ENCODE data around the gene INPP4B. TPM values are rescaled to one million over a fixed set of nuclear protein-coding genes. Genes with fewer than 3 reads are reported as not detected.

The INPP4B gene
- total RNA-seq, 1 experiment from 2014 or later = 0.07 TPM

DNA sequence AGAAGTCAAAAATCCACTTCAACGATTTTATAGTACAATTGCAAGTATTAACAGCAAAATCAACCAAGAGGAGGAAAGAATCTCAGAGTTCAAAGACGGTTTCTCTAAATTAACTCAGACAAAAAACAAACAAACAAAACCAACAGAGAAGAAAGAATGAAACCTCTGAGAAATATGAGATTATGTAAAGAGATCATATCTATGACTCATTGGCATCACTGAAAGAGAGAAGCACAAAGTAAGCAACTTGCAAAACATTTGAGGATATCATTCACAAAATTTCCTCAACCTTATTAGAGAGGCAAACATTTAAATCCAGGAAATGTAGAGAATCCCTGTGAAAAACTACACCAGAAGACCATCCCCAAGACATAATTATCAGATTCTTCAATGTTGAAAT is 370.4 kb downstream of the INPP4B start:
- H3K27me3 Mint-ChIP-seq (ENCODE audit: low read depth) = no peaks in the 10 kb centered on the region
- H3K4ac ChIP-seq (ENCODE audit: low read depth, low read length) = no peak overlapping the region
- H3K79me1 ChIP-seq (ENCODE audit: insufficient read depth, low read depth, low read length, poor library complexity, severe bottlenecking) = no peaks in the 10 kb centered on the region
- H4K8ac ChIP-seq (replicated peaks; ENCODE audit: insufficient read length, low read depth, low read length) = no peak overlapping the region
- WGBS (ENCODE audit: extremely low coverage, insufficient read length, low lambda C conversion rate) = no CpG with 5 or more reads among the region's 2 CpGs
- H3K23me2 ChIP-seq (ENCODE audit: insufficient read length, low read depth, low read length, poor library complexity, severe bottlenecking) = no peaks in the 10 kb centered on the region
- H3K56ac ChIP-seq (ENCODE audit: insufficient read length, low read depth, low read length) = no peak overlapping the region
- DNase-seq = no peak
- H2BK15ac ChIP-seq (ENCODE audit: low read depth, low read length) = no peak overlapping the region
- H4K5ac ChIP-seq (ENCODE audit: insufficient read length, low read depth, low read length) = no peak overlapping the region
- no peak overlapping the region for H2BK120ac ChIP-seq (ENCODE audit: low read depth, low read length, poor library complexity, severe bottlenecking)
- H3K23ac ChIP-seq (ENCODE audit: insufficient read length, low read depth, low read length) = no peak overlapping the region
- no peak overlapping the region for H2BK20ac ChIP-seq (ENCODE audit: low read depth, low read length, poor library complexity, severe bottlenecking)
- no peak overlapping the region for H4K91ac ChIP-seq (ENCODE audit: insufficient read length, low read depth, low read length)
- H3K27me3 ChIP-seq (ENCODE audit: insufficient read depth, low read length) = no peaks in the 10 kb centered on the region
- H2BK5ac ChIP-seq (ENCODE audit: insufficient read length, low read length) = no peak overlapping the region
- TF ChIP-seq CTCF (conservative IDR thresholded peaks at IDR 0.05) = no peak
- no peak overlapping the region for H3K27ac Mint-ChIP-seq
- H3K18ac ChIP-seq (ENCODE audit: insufficient read length, low read depth, low read length) = no peak overlapping the region
- H3K36me3 Mint-ChIP-seq (ENCODE audit: insufficient read depth in 1 of 3, low read depth in 3 of 3) = no peaks in the 10 kb centered on the region; a peak in 1 of 7 replicates
- H2AFZ ChIP-seq (ENCODE audit: low read length) = no peak overlapping the region
- H3K9me3 ChIP-seq (ENCODE audit: control insufficient read depth, low read depth, low read length) = no peaks in the 10 kb centered on the region
- no peak overlapping the region for H2BK12ac ChIP-seq (ENCODE audit: insufficient read length, low read depth, low read length)
- no peak overlapping the region for H3K9ac ChIP-seq (ENCODE audit: extremely low read depth, insufficient read length, low read length)
- H3K9me3 Mint-ChIP-seq = no peaks in the 10 kb centered on the region
- no peak overlapping the region for H3K4me3 Mint-ChIP-seq
- no peaks in the 10 kb centered on the region for H4K20me1 ChIP-seq (ENCODE audit: control insufficient read depth, insufficient read depth, insufficient read length)
- H3K27ac ChIP-seq (ENCODE audit: insufficient read length, low read depth, low read length) = no peak overlapping the region
- H3K4me1 Mint-ChIP-seq = no peaks in the 10 kb centered on the region
- no peak overlapping the region for H3K14ac ChIP-seq (ENCODE audit: insufficient read depth, low read length)
- H2AK5ac ChIP-seq (ENCODE audit: insufficient read length, low read length) = no peak overlapping the region
- no peak overlapping the region for H3T11ph ChIP-seq (ENCODE audit: low read length)
- no peaks in the 10 kb centered on the region for H3K4me1 ChIP-seq (ENCODE audit: insufficient read depth, low read length)
- H3K4me2 ChIP-seq (ENCODE audit: insufficient read depth, insufficient read length, low read length) = no peak overlapping the region
- no peaks in the 10 kb centered on the region for H3K79me2 ChIP-seq (ENCODE audit: insufficient read depth, low read length)

Data from H9 (cell line).